ENCODE data around the gene B4GALNT3.

Gene B4GALNT3

GRCh38 chr12:541676-542324, 82.1 kb downstream of the B4GALNT3 start:
- Histone ChIP-seq H3K27me3 (replicated peaks in 2 of 5; ENCODE audit: control insufficient read depth in 4 of 5, insufficient read depth in 5 of 5, low read length in 4 of 5) (peaks cover 0 to 25% (median 4%) of the 10 kb centered on the region in 5 experiments), H3K36me3 (ENCODE audit: control insufficient read depth in 4 of 4, insufficient read depth in 4 of 4, low read length in 3 of 4) (no peaks in the 10 kb centered on the region), H3K4me3 (ENCODE audit: control insufficient read depth in 1 of 7, extremely low read depth in 1 of 7, insufficient read depth in 4 of 7, low read depth in 2 of 7, low read length in 6 of 7) (no peak overlapping the region), H3K27ac (ENCODE audit: insufficient read depth in 1 of 2, low read depth in 1 of 2, low read length in 2 of 2, poor library complexity in 1 of 2, severe bottlenecking in 2 of 2) (no peak overlapping the region), H3K4me1 (ENCODE audit: control extremely low read depth in 1 of 4, control insufficient read depth in 4 of 4, insufficient read depth in 4 of 4, low read length in 3 of 4) (peaks cover 0 to 16% (median 14%) of the 10 kb centered on the region in 4 experiments), H3K9me3 (ENCODE audit: control extremely low read depth in 1 of 5, control insufficient read depth in 4 of 5, insufficient read depth in 2 of 5, low read depth in 1 of 5, low read length in 4 of 5) (no peaks in the 10 kb centered on the region)
- DNase-seq, result no peak
- ChIA-PET POLR2A (interaction anchor here (0.7 kb wide), 1 partner anchor 100 kb away, joined by 3 read pairs; no protein-coding TSS in a partner anchor), CTCF (interaction anchor here (13.5 kb wide), 1 partner anchor 89 kb away, joined by 132 read pairs; no protein-coding TSS in a partner anchor)
- WGBS (ENCODE audit: insufficient coverage), result 95% methylated on average over 7 of the region's 9 CpGs

GRCh38 chr12:542395-543113, 82.8 kb downstream of the B4GALNT3 start:
- Histone ChIP-seq H3K4me1 (ENCODE audit: control extremely low read depth in 1 of 4, control insufficient read depth in 4 of 4, insufficient read depth in 4 of 4, low read length in 3 of 4) (peaks cover 0 to 19% (median 16%) of the 10 kb centered on the region in 4 experiments), H3K27ac (ENCODE audit: insufficient read depth in 1 of 2, low read depth in 1 of 2, low read length in 2 of 2, poor library complexity in 1 of 2, severe bottlenecking in 2 of 2) (no peak overlapping the region), H3K27me3 (replicated peaks in 2 of 5; ENCODE audit: control insufficient read depth in 4 of 5, insufficient read depth in 5 of 5, low read length in 4 of 5) (peaks cover 0 to 29% (median 4%) of the 10 kb centered on the region in 5 experiments), H3K9me3 (ENCODE audit: control extremely low read depth in 1 of 5, control insufficient read depth in 4 of 5, insufficient read depth in 2 of 5, low read depth in 1 of 5, low read length in 4 of 5) (no peaks in the 10 kb centered on the region), H3K36me3 (ENCODE audit: control insufficient read depth in 4 of 4, insufficient read depth in 4 of 4, low read length in 3 of 4) (no peaks in the 10 kb centered on the region), H3K4me3 (ENCODE audit: control insufficient read depth in 1 of 7, extremely low read depth in 1 of 7, insufficient read depth in 4 of 7, low read depth in 2 of 7, low read length in 6 of 7) (no peak overlapping the region)
- no peak for DNase-seq
- ChIA-PET CTCF (interaction anchor here (1.3 to 13.5 kb wide), 4 partner anchors 9 to 100 kb away, joined by 4 to 132 read pairs (median 12); no protein-coding TSS in a partner anchor), POLR2A (interaction anchor here (0.7 kb wide), 1 partner anchor 100 kb away, joined by 3 read pairs; no protein-coding TSS in a partner anchor)
- 70% methylated on average over 2 of the region's 8 CpGs for WGBS (ENCODE audit: insufficient coverage)

- ChIA-PET CTCF (interaction anchor here (1.3 to 13.5 kb wide), 4 partner anchors 8 to 101 kb away, joined by 4 to 132 read pairs (median 12); no protein-coding TSS in a partner anchor), POLR2A (no interaction called here)
- Histone ChIP-seq H3K4me1 (ENCODE audit: control extremely low read depth in 1 of 4, control insufficient read depth in 4 of 4, insufficient read depth in 4 of 4, low read length in 3 of 4) (peaks cover 0 to 19% (median 16%) of the 10 kb centered on the region in 4 experiments), H3K27ac (ENCODE audit: insufficient read depth in 1 of 2, low read depth in 1 of 2, low read length in 2 of 2, poor library complexity in 1 of 2, severe bottlenecking in 2 of 2) (no peak overlapping the region), H3K27me3 (replicated peaks in 2 of 5; ENCODE audit: control insufficient read depth in 4 of 5, insufficient read depth in 5 of 5, low read length in 4 of 5) (peaks cover 0 to 33% (median 5%) of the 10 kb centered on the region in 5 experiments), H3K36me3 (ENCODE audit: control insufficient read depth in 4 of 4, insufficient read depth in 4 of 4, low read length in 3 of 4) (no peaks in the 10 kb centered on the region), H3K9me3 (ENCODE audit: control extremely low read depth in 1 of 5, control insufficient read depth in 4 of 5, insufficient read depth in 2 of 5, low read depth in 1 of 5, low read length in 4 of 5) (no peaks in the 10 kb centered on the region), H3K4me3 (ENCODE audit: control insufficient read depth in 1 of 7, extremely low read depth in 1 of 7, insufficient read depth in 4 of 7, low read depth in 2 of 7, low read length in 6 of 7) (no peak overlapping the region)
- WGBS (ENCODE audit: insufficient coverage), result 80% methylated on average over 2 of the region's 9 CpGs
- DNase-seq, result no peak
Measured at GRCh38 chr12:543114-543451, 83.3 kb downstream of the B4GALNT3 start.

- ChIA-PET POLR2A (no interaction called here), CTCF (interaction anchor here (0.9 to 13.5 kb wide), 7 partner anchors 11 to 102 kb away, joined by 3 to 132 read pairs (median 5); no protein-coding TSS in a partner anchor)
- no peak overlapping the region for H3K4me3 ChIP-seq (ENCODE audit: control insufficient read depth in 1 of 7, extremely low read depth in 1 of 7, insufficient read depth in 4 of 7, low read depth in 2 of 7, low read length in 6 of 7)
- no peaks in the 10 kb centered on the region for H3K36me3 ChIP-seq (ENCODE audit: control insufficient read depth in 4 of 4, insufficient read depth in 4 of 4, low read length in 3 of 4)
- no peak for DNase-seq
- H3K27ac ChIP-seq (ENCODE audit: insufficient read depth in 1 of 2, low read depth in 1 of 2, low read length in 2 of 2, poor library complexity in 1 of 2, severe bottlenecking in 2 of 2), result no peak overlapping the region
- H3K4me1 ChIP-seq (ENCODE audit: control extremely low read depth in 1 of 4, control insufficient read depth in 4 of 4, insufficient read depth in 4 of 4, low read length in 3 of 4), result peaks cover 0 to 13% (median 8%) of the 10 kb centered on the region in 4 experiments
- WGBS (ENCODE audit: insufficient coverage), result 93% methylated on average over 5 of the region's 8 CpGs
- H3K9me3 ChIP-seq (ENCODE audit: control extremely low read depth in 1 of 5, control insufficient read depth in 4 of 5, insufficient read depth in 2 of 5, low read depth in 1 of 5, low read length in 4 of 5), result no peaks in the 10 kb centered on the region
- peaks cover 0 to 33% (median 5%) of the 10 kb centered on the region in 5 experiments for H3K27me3 ChIP-seq (replicated peaks in 2 of 5; ENCODE audit: control insufficient read depth in 4 of 5, insufficient read depth in 5 of 5, low read length in 4 of 5)
Measured at GRCh38 chr12:544142-544541, 84.4 kb downstream of the B4GALNT3 start.

- Histone ChIP-seq H3K27me3 (replicated peaks in 2 of 5; ENCODE audit: control insufficient read depth in 4 of 5, insufficient read depth in 5 of 5, low read length in 4 of 5) (peaks cover 0 to 32% (median 5%) of the 10 kb centered on the region in 5 experiments), H3K27ac (ENCODE audit: insufficient read depth in 1 of 2, low read depth in 1 of 2, low read length in 2 of 2, poor library complexity in 1 of 2, severe bottlenecking in 2 of 2) (no peak overlapping the region), H3K4me1 (ENCODE audit: control extremely low read depth in 1 of 4, control insufficient read depth in 4 of 4, insufficient read depth in 4 of 4, low read length in 3 of 4) (peaks cover 0 to 7% (median 4%) of the 10 kb centered on the region in 4 experiments), H3K36me3 (ENCODE audit: control insufficient read depth in 4 of 4, insufficient read depth in 4 of 4, low read length in 3 of 4) (no peaks in the 10 kb centered on the region), H3K9me3 (ENCODE audit: control extremely low read depth in 1 of 5, control insufficient read depth in 4 of 5, insufficient read depth in 2 of 5, low read depth in 1 of 5, low read length in 4 of 5) (no peaks in the 10 kb centered on the region), H3K4me3 (ENCODE audit: control insufficient read depth in 1 of 7, extremely low read depth in 1 of 7, insufficient read depth in 4 of 7, low read depth in 2 of 7, low read length in 6 of 7) (no peak overlapping the region)
- ChIA-PET POLR2A (no interaction called here), CTCF (interaction anchor here (1.0 to 13.5 kb wide), 5 partner anchors 12 to 103 kb away, joined by 3 to 132 read pairs (median 5); no protein-coding TSS in a partner anchor)
- DNase-seq, result no peak
- 79% methylated on average over 6 of the region's 9 CpGs for WGBS (ENCODE audit: insufficient coverage)
Measured at GRCh38 chr12:544941-545635, 85.3 kb downstream of the B4GALNT3 start.

- H3K27me3 ChIP-seq (replicated peaks in 2 of 5; ENCODE audit: control insufficient read depth in 4 of 5, insufficient read depth in 5 of 5, low read length in 4 of 5), result peaks cover 0 to 31% (median 5%) of the 10 kb centered on the region in 5 experiments
- WGBS (ENCODE audit: insufficient coverage), result 69% methylated on average over 4 of the region's 6 CpGs
- CTCF ChIA-PET, result interaction anchor here (3.6 to 13.5 kb wide), 2 partner anchors 93 to 104 kb away, joined by 16 to 132 read pairs; no protein-coding TSS in a partner anchor
- no peaks in the 10 kb centered on the region for H3K9me3 ChIP-seq (ENCODE audit: control extremely low read depth in 1 of 5, control insufficient read depth in 4 of 5, insufficient read depth in 2 of 5, low read depth in 1 of 5, low read length in 4 of 5)
- no peak overlapping the region for H3K27ac ChIP-seq (ENCODE audit: insufficient read depth in 1 of 2, low read depth in 1 of 2, low read length in 2 of 2, poor library complexity in 1 of 2, severe bottlenecking in 2 of 2)
- no peaks in the 10 kb centered on the region for H3K36me3 ChIP-seq (ENCODE audit: control insufficient read depth in 4 of 4, insufficient read depth in 4 of 4, low read length in 3 of 4)
- H3K4me1 ChIP-seq (ENCODE audit: control extremely low read depth in 1 of 4, control insufficient read depth in 4 of 4, insufficient read depth in 4 of 4, low read length in 3 of 4), result peaks cover 0 to 7% (median 4%) of the 10 kb centered on the region in 4 experiments
- H3K4me3 ChIP-seq (ENCODE audit: control insufficient read depth in 1 of 7, extremely low read depth in 1 of 7, insufficient read depth in 4 of 7, low read depth in 2 of 7, low read length in 6 of 7), result no peak overlapping the region
- POLR2A ChIA-PET, result no interaction called here
- no peak for DNase-seq
Measured at GRCh38 chr12:545835-546234, 86.1 kb downstream of the B4GALNT3 start.
